K562 (cell line): ENCODE data around the gene CDS2. TPM values are rescaled to one million over a fixed set of nuclear protein-coding genes. Genes with fewer than 3 reads are reported as not detected.

Source experiments
- ATAC-seq: fragments of 200-7000 bp; cut with Tn5 transposase; 3 replicates; pipeline ENCODE4 v1.9.1; 2020; ENCODE audit warnings: moderate library complexity
- BruUV-seq: library from RNA; stranded (reverse); fragments of 400-500 nt; replicated peaks from 2 replicates; lab custom pipeline; 2021; lab: Mats Ljungman, UMichigan
- CTCF ChIA-PET: fragments of 300-600 bp; formaldehyde crosslinking; extraction: SDS; loops from one replicate; lab custom pipeline; 2021; ENCODE audit warnings: low intra/inter-chr PET ratio; lab: Yijun Ruan, JAX
- POLR2A ChIA-PET: fragments of 300-600, 350-650 bp; sonication (Branson Sonifier 250); formaldehyde crosslinking; extraction: SDS; loops from one replicate; lab custom pipeline; 2021; ENCODE audit warnings: antibody characterized with exemption, inconsistent platforms; lab: Yijun Ruan, JAX
- DNase-seq, 4 experiments: peaks; one replicate each; pipeline versions ENCODE4 v3.0.0 to v3.0.0-alpha.2; 2011 to 2018; ENCODE audit warnings: low spot score in 3 of 4, mixed read lengths in 3 of 4; ENCODE audit errors: extremely low read depth in 1 of 4
- FAIRE-seq: peaks from 2 replicates; lab custom pipeline; 2011; peaks lifted over from hg19 to GRCh38; lab: Jason Lieb, UNC
- H2AFZ ChIP-seq: 2 replicates; pipeline ENCODE4 v1.6.0; 2011; ENCODE audit warnings: low read depth, low read length, control low read depth, inconsistent platforms
- H3K27ac ChIP-seq: fragments of 200-600 bp; 3 replicates; pipeline ENCODE4 v1.8.0; 2011; ENCODE audit warnings: low read depth, mild to moderate bottlenecking, control low read depth, inconsistent platforms, low read length, moderate library complexity, mixed read lengths; ENCODE audit errors: extremely low read depth
- H3K27me3 ChIP-seq, 2 experiments: fragments of 300-600 bp in 1 of 2; 2 replicates in 1 of 2; 3 replicates in 1 of 2; pipeline versions ENCODE4 v1.6.0 to v1.8.0; 2011; ENCODE audit warnings: inconsistent platforms in 2 of 2, low read length in 2 of 2, mild to moderate bottlenecking in 1 of 2, mixed read lengths in 1 of 2, moderate library complexity in 1 of 2; ENCODE audit not compliant: control insufficient read depth in 2 of 2, insufficient read depth in 2 of 2
- H3K36me3 ChIP-seq: fragments of 300-600 bp; 3 replicates; pipeline ENCODE4 v1.8.0; 2011; ENCODE audit warnings: mild to moderate bottlenecking, low read length, inconsistent platforms; ENCODE audit not compliant: control insufficient read depth, insufficient read depth
- H3K4me1 ChIP-seq, 2 experiments: fragments of 200-600 bp in 1 of 2; replicated peaks in 1 of 2; 2 replicates in 1 of 2; 3 replicates in 1 of 2; pipeline versions ENCODE4 v1.5.1 to v1.8.0; 2011; ENCODE audit warnings: inconsistent platforms in 2 of 2, low read length in 2 of 2, mild to moderate bottlenecking in 1 of 2, mixed read lengths in 1 of 2, moderate library complexity in 1 of 2; ENCODE audit not compliant: control insufficient read depth in 2 of 2, insufficient read depth in 2 of 2
- H3K4me2 ChIP-seq: 2 replicates; pipeline ENCODE4 v1.6.1; 2011; ENCODE audit warnings: low read length, control low read depth, inconsistent platforms, mixed read lengths; ENCODE audit not compliant: insufficient read depth
- H3K4me3 ChIP-seq: fragments of 200-600 bp; sonication (generic), shearing (Covaris generic); 2 replicates; pipeline ENCODE4 v1.5.1; 2016; ENCODE audit warnings: control low read depth, inconsistent platforms
- H3K79me2 ChIP-seq: fragments of 200-600 bp; 3 replicates; pipeline ENCODE4 v1.8.0; 2011; ENCODE audit warnings: low read length, inconsistent platforms; ENCODE audit not compliant: control insufficient read depth, insufficient read depth
- H3K9ac ChIP-seq, 2 experiments: 2 replicates each; pipeline versions ENCODE4 v1.6.0 to v1.6.1; 2011; ENCODE audit warnings: low read depth in 2 of 2, low read length in 2 of 2, control low read depth in 1 of 2, inconsistent platforms in 1 of 2, mild to moderate bottlenecking in 1 of 2, mixed read lengths in 1 of 2; ENCODE audit not compliant: insufficient read depth in 1 of 2
- H3K9me1 ChIP-seq: one replicate; pipeline ENCODE4 v1.6.0; 2011; ENCODE audit warnings: inconsistent platforms, mild to moderate bottlenecking, low read length, moderate library complexity; ENCODE audit not compliant: control insufficient read depth, insufficient read depth
- H3K9me3 ChIP-seq: replicated peaks from 2 replicates; pipeline ENCODE4 v1.5.1; 2011; ENCODE audit warnings: low read depth, low read length, inconsistent platforms; ENCODE audit not compliant: control insufficient read depth, insufficient read depth
- H4K20me1 ChIP-seq: replicated peaks from 2 replicates; pipeline ENCODE4 v1.6.1; 2011; ENCODE audit warnings: low read length, inconsistent platforms, mixed read lengths; ENCODE audit not compliant: control insufficient read depth, insufficient read depth
- BACH1 ChIP-seq: fragments of 200-800 bp; sonication (Bioruptor generic); IDR thresholded peaks from 2 replicates; pipeline ENCODE4 v1.6.1; 2016; ENCODE audit warnings: missing genetic modification characterization, missing compliant biosample characterization
- ESRRB ChIP-seq: fragments of 250-450 bp; sonication (Bioruptor Pico); IDR thresholded peaks from 2 replicates; pipeline ENCODE4 v1.5.0; 2020; ENCODE audit warnings: mild to moderate bottlenecking, moderate library complexity, borderline replicate concordance
- GTF2A2 ChIP-seq: IDR thresholded peaks from 2 replicates; pipeline ENCODE4 v1.6.1; 2016; ENCODE audit warnings: mild to moderate bottlenecking, missing genetic modification characterization, missing compliant biosample characterization
- MTA3 ChIP-seq: fragments of 450-650 bp; formaldehyde crosslinking; IDR thresholded peaks from 2 replicates; pipeline ENCODE4 v1.6.1; 2017; ENCODE audit warnings: mild to moderate bottlenecking, borderline replicate concordance
- NKRF ChIP-seq: fragments of 450-650 bp; IDR thresholded peaks from 2 replicates; pipeline ENCODE4 v1.6.1; 2016; ENCODE audit warnings: borderline replicate concordance
- POU5F1 ChIP-seq: fragments of 150-350 bp; IDR thresholded peaks from 2 replicates; pipeline ENCODE4 v1.6.1; 2014; ENCODE audit warnings: borderline replicate concordance, low read length, low read depth, mild to moderate bottlenecking; ENCODE audit not compliant: partially characterized antibody
- SUPT5H ChIP-seq: fragments of 450-650 bp; IDR thresholded peaks from 2 replicates; pipeline ENCODE4 v1.6.1; 2016
- ZNF146 ChIP-seq: IDR thresholded peaks from one replicate; pipeline ENCODE4 v1.6.1; 2018; ENCODE audit warnings: missing compliant biosample characterization; ENCODE audit not compliant: unreplicated experiment
- ZNF444 ChIP-seq: fragments of 250-450 bp; sonication (Bioruptor Pico); IDR thresholded peaks from 2 replicates; pipeline ENCODE4 v1.4.0; 2020; ENCODE audit warnings: mild to moderate bottlenecking, moderate library complexity
- WGBS: fragments of 100-300 bp; shearing (Covaris generic); methylation state at CpG from one replicate; pipeline ENCODE4 v1.1.6; 2016; ENCODE audit warnings: low coverage, mixed read lengths; ENCODE audit not compliant: insufficient coverage; ENCODE audit errors: missing lambda C conversion rate; 5-methylcytosine and 5-hydroxymethylcytosine counted together
- in situ Hi-C: fragments of 300-500 bp; cut with MboI; formaldehyde crosslinking; loops from 4 replicates; pipeline ENCODE4 v1.15.0; 2018; ENCODE audit warnings: inconsistent platforms, mixed read lengths
- intact Hi-C: fragments of 100-400 bp; cut with micrococcal nuclease; formaldehyde crosslinking; loops from 2 replicates; pipeline ENCODE4 v1.14.2; 2022
- polyA plus RNA-seq, 8 experiments: library from polyadenylated mRNA; depleted of rRNA in 4 of 8; stranded (reverse) in 5 of 8; unstranded in 3 of 8; fragments of >200 nt; fragmentation: Nextera tagmentation in 2 of 8; fragmentation: Illumina TruSeq in 1 of 8; extraction: Ambion mirVana in 2 of 8; extraction: Trizol in 1 of 8; gene quantifications; 2 replicates each; pipeline versions ENCODE4 v1.2.1 to v1.2.3, GENCODE V29; 2011 to 2014; ENCODE audit warnings: inconsistent platforms in 1 of 8, missing spikeins in 1 of 8
- total RNA-seq, 7 experiments: library from RNA; depleted of rRNA in 6 of 7; stranded (reverse); fragments of >200 nt in 6 of 7; fragmentation: Illumina TruSeq in 2 of 7; extraction: Trizol in 2 of 7; gene quantifications; 2 replicates each; pipeline versions ENCODE4 v1.2.1 to v1.2.3, GENCODE V29; 2011 to 2021; ENCODE audit warnings: low replicate concordance in 1 of 7
- TF ChIP-seq, protein P1 (sequence below): fragments of 450-650 bp; IDR thresholded peaks from 2 replicates; pipeline ENCODE4 v1.6.1; 2016; ENCODE audit warnings: mild to moderate bottlenecking, moderate library complexity

Gene CDS2
- total and polyA plus RNA-seq, 9 of the 15 experiments (the other 6 are each of a cell fraction or from before 2014, with no cell fraction given): 6.4 to 46.4 (median 12.2) TPM

DNA sequence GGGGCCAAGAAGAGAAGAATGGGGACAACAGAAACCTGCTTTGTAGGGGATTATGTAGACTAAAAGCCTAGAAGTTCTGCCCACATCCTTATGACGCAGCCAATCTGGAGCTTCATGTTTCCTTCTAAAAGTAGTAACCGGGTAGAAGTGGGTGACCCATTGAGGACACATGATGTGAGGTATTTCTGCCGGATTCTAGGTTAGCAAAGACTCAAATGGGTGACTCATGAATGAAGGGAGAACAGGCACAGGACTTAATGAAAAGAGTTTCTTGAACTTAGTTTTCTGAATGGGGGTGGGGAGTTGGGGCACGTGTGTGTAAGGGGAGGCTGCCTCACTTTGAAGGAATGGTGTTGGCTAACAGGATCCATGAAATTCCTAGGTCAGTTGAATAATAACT lies 68.8 kb downstream of the CDS2 start:
- 58% methylated on average over 4 of the region's 4 CpGs for WGBS
- Histone ChIP-seq H4K20me1 (no peaks in the 10 kb centered on the region), H3K27ac (no peak overlapping the region), H3K9ac (no peak overlapping the region), H3K9me3 (no peaks in the 10 kb centered on the region), H2AFZ (no peak overlapping the region), H3K4me2 (no peak overlapping the region), H3K36me3 (0 out of 3 replicates have a peak, but pooled peaks cover 3% of the 10 kb centered on the region), H3K4me3 (no peak overlapping the region), H3K79me2 (no peaks in the 10 kb centered on the region), H3K4me1 (no peaks in the 10 kb centered on the region), H3K27me3 (no peaks in the 10 kb centered on the region), H3K9me1 (no peaks in the 10 kb centered on the region)
- FAIRE-seq: no peak
- ATAC-seq: no peak
- DNase-seq: no peak
- no TSS peak for BruUV-seq
- ChIA-PET CTCF (no interaction called here), POLR2A (interaction anchor here (0.6 kb wide), 2 partner anchors 75 to 232 kb away, joined by 3 to 5 read pairs; no protein-coding TSS in a partner anchor)
- in situ Hi-C loops (no loop called here), intact Hi-C loops (loop anchor here (10.0 kb wide), 1 partner anchor 591 kb away; no protein-coding TSS in a partner anchor)
- TF ChIP-seq ZNF146 (CRISPR knock-in tag) (no peak), ZNF444 (no peak), ESRRB (CRISPR knock-in tag) (no peak), BACH1 (tag) (no peak), POU5F1 (no peak), GTF2A2 (no peak), SUPT5H (no peak), NKRF (no peak), MTA3 (no peak)
- TF ChIP-seq, protein P1, sequence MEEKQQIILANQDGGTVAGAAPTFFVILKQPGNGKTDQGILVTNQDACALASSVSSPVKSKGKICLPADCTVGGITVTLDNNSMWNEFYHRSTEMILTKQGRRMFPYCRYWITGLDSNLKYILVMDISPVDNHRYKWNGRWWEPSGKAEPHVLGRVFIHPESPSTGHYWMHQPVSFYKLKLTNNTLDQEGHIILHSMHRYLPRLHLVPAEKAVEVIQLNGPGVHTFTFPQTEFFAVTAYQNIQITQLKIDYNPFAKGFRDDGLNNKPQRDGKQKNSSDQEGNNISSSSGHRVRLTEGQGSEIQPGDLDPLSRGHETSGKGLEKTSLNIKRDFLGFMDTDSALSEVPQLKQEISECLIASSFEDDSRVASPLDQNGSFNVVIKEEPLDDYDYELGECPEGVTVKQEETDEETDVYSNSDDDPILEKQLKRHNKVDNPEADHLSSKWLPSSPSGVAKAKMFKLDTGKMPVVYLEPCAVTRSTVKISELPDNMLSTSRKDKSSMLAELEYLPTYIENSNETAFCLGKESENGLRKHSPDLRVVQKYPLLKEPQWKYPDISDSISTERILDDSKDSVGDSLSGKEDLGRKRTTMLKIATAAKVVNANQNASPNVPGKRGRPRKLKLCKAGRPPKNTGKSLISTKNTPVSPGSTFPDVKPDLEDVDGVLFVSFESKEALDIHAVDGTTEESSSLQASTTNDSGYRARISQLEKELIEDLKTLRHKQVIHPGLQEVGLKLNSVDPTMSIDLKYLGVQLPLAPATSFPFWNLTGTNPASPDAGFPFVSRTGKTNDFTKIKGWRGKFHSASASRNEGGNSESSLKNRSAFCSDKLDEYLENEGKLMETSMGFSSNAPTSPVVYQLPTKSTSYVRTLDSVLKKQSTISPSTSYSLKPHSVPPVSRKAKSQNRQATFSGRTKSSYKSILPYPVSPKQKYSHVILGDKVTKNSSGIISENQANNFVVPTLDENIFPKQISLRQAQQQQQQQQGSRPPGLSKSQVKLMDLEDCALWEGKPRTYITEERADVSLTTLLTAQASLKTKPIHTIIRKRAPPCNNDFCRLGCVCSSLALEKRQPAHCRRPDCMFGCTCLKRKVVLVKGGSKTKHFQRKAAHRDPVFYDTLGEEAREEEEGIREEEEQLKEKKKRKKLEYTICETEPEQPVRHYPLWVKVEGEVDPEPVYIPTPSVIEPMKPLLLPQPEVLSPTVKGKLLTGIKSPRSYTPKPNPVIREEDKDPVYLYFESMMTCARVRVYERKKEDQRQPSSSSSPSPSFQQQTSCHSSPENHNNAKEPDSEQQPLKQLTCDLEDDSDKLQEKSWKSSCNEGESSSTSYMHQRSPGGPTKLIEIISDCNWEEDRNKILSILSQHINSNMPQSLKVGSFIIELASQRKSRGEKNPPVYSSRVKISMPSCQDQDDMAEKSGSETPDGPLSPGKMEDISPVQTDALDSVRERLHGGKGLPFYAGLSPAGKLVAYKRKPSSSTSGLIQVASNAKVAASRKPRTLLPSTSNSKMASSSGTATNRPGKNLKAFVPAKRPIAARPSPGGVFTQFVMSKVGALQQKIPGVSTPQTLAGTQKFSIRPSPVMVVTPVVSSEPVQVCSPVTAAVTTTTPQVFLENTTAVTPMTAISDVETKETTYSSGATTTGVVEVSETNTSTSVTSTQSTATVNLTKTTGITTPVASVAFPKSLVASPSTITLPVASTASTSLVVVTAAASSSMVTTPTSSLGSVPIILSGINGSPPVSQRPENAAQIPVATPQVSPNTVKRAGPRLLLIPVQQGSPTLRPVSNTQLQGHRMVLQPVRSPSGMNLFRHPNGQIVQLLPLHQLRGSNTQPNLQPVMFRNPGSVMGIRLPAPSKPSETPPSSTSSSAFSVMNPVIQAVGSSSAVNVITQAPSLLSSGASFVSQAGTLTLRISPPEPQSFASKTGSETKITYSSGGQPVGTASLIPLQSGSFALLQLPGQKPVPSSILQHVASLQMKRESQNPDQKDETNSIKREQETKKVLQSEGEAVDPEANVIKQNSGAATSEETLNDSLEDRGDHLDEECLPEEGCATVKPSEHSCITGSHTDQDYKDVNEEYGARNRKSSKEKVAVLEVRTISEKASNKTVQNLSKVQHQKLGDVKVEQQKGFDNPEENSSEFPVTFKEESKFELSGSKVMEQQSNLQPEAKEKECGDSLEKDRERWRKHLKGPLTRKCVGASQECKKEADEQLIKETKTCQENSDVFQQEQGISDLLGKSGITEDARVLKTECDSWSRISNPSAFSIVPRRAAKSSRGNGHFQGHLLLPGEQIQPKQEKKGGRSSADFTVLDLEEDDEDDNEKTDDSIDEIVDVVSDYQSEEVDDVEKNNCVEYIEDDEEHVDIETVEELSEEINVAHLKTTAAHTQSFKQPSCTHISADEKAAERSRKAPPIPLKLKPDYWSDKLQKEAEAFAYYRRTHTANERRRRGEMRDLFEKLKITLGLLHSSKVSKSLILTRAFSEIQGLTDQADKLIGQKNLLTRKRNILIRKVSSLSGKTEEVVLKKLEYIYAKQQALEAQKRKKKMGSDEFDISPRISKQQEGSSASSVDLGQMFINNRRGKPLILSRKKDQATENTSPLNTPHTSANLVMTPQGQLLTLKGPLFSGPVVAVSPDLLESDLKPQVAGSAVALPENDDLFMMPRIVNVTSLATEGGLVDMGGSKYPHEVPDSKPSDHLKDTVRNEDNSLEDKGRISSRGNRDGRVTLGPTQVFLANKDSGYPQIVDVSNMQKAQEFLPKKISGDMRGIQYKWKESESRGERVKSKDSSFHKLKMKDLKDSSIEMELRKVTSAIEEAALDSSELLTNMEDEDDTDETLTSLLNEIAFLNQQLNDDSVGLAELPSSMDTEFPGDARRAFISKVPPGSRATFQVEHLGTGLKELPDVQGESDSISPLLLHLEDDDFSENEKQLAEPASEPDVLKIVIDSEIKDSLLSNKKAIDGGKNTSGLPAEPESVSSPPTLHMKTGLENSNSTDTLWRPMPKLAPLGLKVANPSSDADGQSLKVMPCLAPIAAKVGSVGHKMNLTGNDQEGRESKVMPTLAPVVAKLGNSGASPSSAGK: no peak
